GM19468 (cell line): ENCODE data around the gene TNNT1.

Source experiments
- ATAC-seq: cut with Tn5 transposase; IDR thresholded peaks from one replicate; pipeline ENCODE4 v1.9.1; 2021; ENCODE audit warnings: mild to moderate bottlenecking, moderate library complexity, moderate number of reproducible peaks; ENCODE audit not compliant: unreplicated experiment; ENCODE audit errors: extremely low read depth

TNNT1 gene

GRCh38 chr19:55146705-55147273 is 2.2 kb downstream of the TNNT1 start:
- no peak for ATAC-seq

- ATAC-seq, result no peak
Measured at GRCh38 chr19:55146078-55146704, 2.8 kb downstream of the TNNT1 start.

GRCh38 chr19:55145232-55145631 is 3.8 kb downstream of the TNNT1 start:
- ATAC-seq, result no peak

- ATAC-seq, result no peak
Measured at GRCh38 chr19:55141696-55142095, 7.3 kb downstream of the TNNT1 start.

- ATAC-seq, result no peak
Measured at GRCh38 chr19:55137915-55138314, 11.1 kb downstream of the TNNT1 start.

GRCh38 chr19:55136399-55137102 is 12.5 kb downstream of the TNNT1 start:
- ATAC-seq, result no peak

GRCh38 chr19:55134736-55135135 is 14.3 kb downstream of the TNNT1 start:
- ATAC-seq, result no peak

GRCh38 chr19:55133639-55134444 is 15.2 kb downstream of the TNNT1 start:
- ATAC-seq, result no peak

- no peak for ATAC-seq
Measured at GRCh38 chr19:55132453-55133129, 16.4 kb downstream of the TNNT1 start.

GRCh38 chr19:55131421-55131820 is 17.6 kb downstream of the TNNT1 start:
- ATAC-seq, result no peak

- no peak for ATAC-seq
Measured at GRCh38 chr19:55119053-55119452, 30.0 kb downstream of the TNNT1 start.

GRCh38 chr19:55118401-55118991 is 30.5 kb downstream of the TNNT1 start:
- no peak for ATAC-seq

- ATAC-seq, result peak; percentile 54
Measured at GRCh38 chr19:55117663-55118391, 31.2 kb downstream of the TNNT1 start.

- no peak for ATAC-seq
Measured at GRCh38 chr19:55116859-55117662, 31.9 kb downstream of the TNNT1 start, which contains the start of gene PPP1R12C. Gene PPP1R12C, minus strand, starts transcription at chr19:55117637. Its CDS starts 94 bp downstream, at chr19:55117543.

GRCh38 chr19:55116232-55116858 is 32.7 kb downstream of the TNNT1 start:
- no peak for ATAC-seq

GRCh38 chr19:55115446-55116065 is 33.5 kb downstream of the TNNT1 start:
- ATAC-seq, result no peak

- no peak for ATAC-seq
Measured at GRCh38 chr19:55114566-55115145, 34.4 kb downstream of the TNNT1 start.
